Sigmoid colon (tissue), 7 donors: ENCODE results near the gene SEC62. TPM values are rescaled to one million over a fixed set of nuclear protein-coding genes. Genes with fewer than 3 reads are reported as not detected.

Experiments used
- DNase-seq: peaks from one replicate; pipeline ENCODE4 v3.0.0-alpha.2; 2019
- H3K27ac ChIP-seq, 4 donors: fragments of 200-600 bp; sonication (generic); one replicate each; pipeline ENCODE4 v1.5.1; 2016 to 2019; ENCODE audit warnings: mild to moderate bottlenecking in 1 of 4
- H3K27me3 ChIP-seq, 3 donors: fragments of 200-600 bp; sonication (generic); one replicate each; pipeline ENCODE4 v1.5.1; 2019; ENCODE audit warnings: mild to moderate bottlenecking in 1 of 3
- H3K36me3 ChIP-seq, 4 donors: fragments of 200-600 bp; sonication (generic); one replicate each; pipeline ENCODE4 v1.5.1; 2016 to 2019
- H3K4me1 ChIP-seq, 4 donors: fragments of 200-600 bp; sonication (generic); one replicate each; pipeline ENCODE4 v1.5.1; 2017 to 2019
- H3K4me3 ChIP-seq, 4 donors: fragments of 200-600 bp; sonication (generic); one replicate each; pipeline ENCODE4 v1.5.1; 2017 to 2019; ENCODE audit warnings: mild to moderate bottlenecking in 2 of 4, moderate library complexity in 1 of 4
- H3K9me3 ChIP-seq, 4 donors: fragments of 200-600 bp in 3 of 4; sonication (generic) in 3 of 4; one replicate each; pipeline versions ENCODE4 v1.5.1 to v1.6.1; 2013 to 2019
- EP300 ChIP-seq, 4 donors: sonication (generic); formaldehyde crosslinking; IDR thresholded peaks; one replicate each; pipeline ENCODE4 v1.6.1; 2017; ENCODE audit warnings: antibody characterized with exemption in 4 of 4
- POLR2A ChIP-seq, 2 donors: fragments of 450-650 bp; IDR thresholded peaks; one replicate each; pipeline ENCODE4 v1.6.1; 2016; ENCODE audit warnings: antibody characterized with exemption in 2 of 2, mild to moderate bottlenecking in 2 of 2, moderate library complexity in 2 of 2
- POLR2AphosphoS5 ChIP-seq, 4 donors: sonication (generic); formaldehyde crosslinking; IDR thresholded peaks; one replicate each; pipeline ENCODE4 v1.6.1; 2017; ENCODE audit warnings: antibody characterized with exemption in 4 of 4
- WGBS, 2 donors: extraction: QIAGEN DNeasy Blood & Tissue Kit; methylation state at CpG; one replicate each; pipeline ENCODE4 v1.1.7; 2013; 5-methylcytosine and 5-hydroxymethylcytosine counted together
- intact Hi-C: fragments of 100-400 bp; cut with DNase I; formaldehyde crosslinking; loops from one replicate; pipeline ENCODE4 v1.15.1; 2023
- polyA plus RNA-seq, 3 donors: library from polyadenylated mRNA; stranded (reverse); fragments of 200-250 nt; gene quantifications; one replicate each; pipeline ENCODE4 v1.2.3, GENCODE V29; 2013
- total RNA-seq, 4 donors: library from RNA; depleted of rRNA; stranded (reverse); fragments of >200 nt; gene quantifications; one replicate each; pipeline ENCODE4 v1.1.0, GENCODE V29; 2016
- TF ChIP-seq, protein P1 (sequence below), 4 experiments: fragments of 450-650 bp in 3 of 4; fragments of 200-600 bp in 1 of 4; IDR thresholded peaks; one replicate each; pipeline ENCODE4 v1.5.1; 2016 to 2019; ENCODE audit warnings: antibody characterized with exemption in 4 of 4, mild to moderate bottlenecking in 3 of 4, moderate library complexity in 2 of 4
- donor health status: healthy with polysubstance abuse.
- donor health status: Bipolar disorder and iron deficiency.
- donor health status: healthy.

The SEC62 gene
- total and polyA plus RNA-seq, 7 donors = 15.0 to 82.6 (median 77.7) TPM

GRCh38 chr3:169930843-169931242, 35.8 kb upstream of the SEC62 start:
- no peak for DNase-seq
- intact Hi-C loops = no loop called here
- WGBS, 2 donors = 93 to 99% methylated on average over 3 of the region's 3 CpGs
- TF ChIP-seq, protein P1, sequence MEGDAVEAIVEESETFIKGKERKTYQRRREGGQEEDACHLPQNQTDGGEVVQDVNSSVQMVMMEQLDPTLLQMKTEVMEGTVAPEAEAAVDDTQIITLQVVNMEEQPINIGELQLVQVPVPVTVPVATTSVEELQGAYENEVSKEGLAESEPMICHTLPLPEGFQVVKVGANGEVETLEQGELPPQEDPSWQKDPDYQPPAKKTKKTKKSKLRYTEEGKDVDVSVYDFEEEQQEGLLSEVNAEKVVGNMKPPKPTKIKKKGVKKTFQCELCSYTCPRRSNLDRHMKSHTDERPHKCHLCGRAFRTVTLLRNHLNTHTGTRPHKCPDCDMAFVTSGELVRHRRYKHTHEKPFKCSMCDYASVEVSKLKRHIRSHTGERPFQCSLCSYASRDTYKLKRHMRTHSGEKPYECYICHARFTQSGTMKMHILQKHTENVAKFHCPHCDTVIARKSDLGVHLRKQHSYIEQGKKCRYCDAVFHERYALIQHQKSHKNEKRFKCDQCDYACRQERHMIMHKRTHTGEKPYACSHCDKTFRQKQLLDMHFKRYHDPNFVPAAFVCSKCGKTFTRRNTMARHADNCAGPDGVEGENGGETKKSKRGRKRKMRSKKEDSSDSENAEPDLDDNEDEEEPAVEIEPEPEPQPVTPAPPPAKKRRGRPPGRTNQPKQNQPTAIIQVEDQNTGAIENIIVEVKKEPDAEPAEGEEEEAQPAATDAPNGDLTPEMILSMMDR (IDR thresholded peaks at IDR 0.05) = no peak
- TF ChIP-seq POLR2A (IDR thresholded peaks at IDR 0.05) (no peak), POLR2AphosphoS5 (IDR thresholded peaks at IDR 0.05) (no peak), EP300 (IDR thresholded peaks at IDR 0.05) (no peak)
- H3K4me1 ChIP-seq = no peaks in the 10 kb centered on the region
- no peak overlapping the region for H3K27ac ChIP-seq
- H3K27me3 ChIP-seq = no peaks in the 10 kb centered on the region
- no peaks in the 10 kb centered on the region for H3K9me3 ChIP-seq
- no peak overlapping the region for H3K4me3 ChIP-seq
- no peaks in the 10 kb centered on the region for H3K36me3 ChIP-seq

- Histone ChIP-seq H3K27me3 (no peaks in the 10 kb centered on the region), H3K4me1 (no peaks in the 10 kb centered on the region), H3K9me3 (no peaks in the 10 kb centered on the region), H3K27ac (no peak overlapping the region), H3K4me3 (no peak overlapping the region), H3K36me3 (no peaks in the 10 kb centered on the region)
- TF ChIP-seq, protein P1 (IDR thresholded peaks at IDR 0.05) = no peak
- TF ChIP-seq EP300 (IDR thresholded peaks at IDR 0.05) = no peak
- no peak for TF ChIP-seq POLR2AphosphoS5 (IDR thresholded peaks at IDR 0.05)
- no peak for TF ChIP-seq POLR2A (IDR thresholded peaks at IDR 0.05)
- intact Hi-C loops = no loop called here
- 72 to 91% methylated on average over 14 of the region's 14 CpGs for WGBS, 2 donors
- DNase-seq = no peak
These were observed 34.7 kb upstream of the SEC62 start for GRCh38 chr3:169931747-169932520.

- no peak overlapping the region for H3K27ac ChIP-seq
- no peaks in the 10 kb centered on the region for H3K27me3 ChIP-seq
- H3K36me3 ChIP-seq = no peaks in the 10 kb centered on the region
- TF ChIP-seq POLR2A (IDR thresholded peaks at IDR 0.05) = no peak
- TF ChIP-seq EP300 (IDR thresholded peaks at IDR 0.05) = no peak
- TF ChIP-seq POLR2AphosphoS5 (IDR thresholded peaks at IDR 0.05) = no peak
- TF ChIP-seq, protein P1 (IDR thresholded peaks at IDR 0.05) = no peak
- no peaks in the 10 kb centered on the region for H3K4me1 ChIP-seq
- no peaks in the 10 kb centered on the region for H3K9me3 ChIP-seq
- intact Hi-C loops = no loop called here
- no peak overlapping the region for H3K4me3 ChIP-seq
- DNase-seq = no peak
- 36 to 53% methylated on average over 1 of the region's 1 CpG for WGBS, 2 donors
These were observed 27.3 kb upstream of the SEC62 start for GRCh38 chr3:169939320-169939719.

DNA sequence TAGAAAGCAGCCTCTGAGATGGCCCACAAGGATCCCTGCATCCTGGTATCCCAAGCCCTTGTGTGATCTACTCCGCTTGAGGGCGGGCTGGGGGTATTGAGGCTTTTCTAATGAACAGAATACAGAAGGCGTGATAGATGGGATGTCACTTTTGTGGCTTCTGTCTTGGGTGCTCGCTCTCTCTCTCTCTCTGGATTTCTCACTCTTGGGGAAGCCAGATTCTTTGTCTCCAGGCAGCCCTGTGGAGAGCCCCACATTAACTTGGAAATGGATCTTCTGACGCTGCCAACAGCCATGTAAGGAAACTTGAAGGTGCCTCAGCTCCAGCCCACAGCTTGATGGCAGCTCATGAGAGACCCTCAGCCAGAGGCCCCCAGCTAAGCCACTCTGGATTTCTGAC, 26.9 kb upstream of the SEC62 start:
- Histone ChIP-seq H3K36me3 (no peaks in the 10 kb centered on the region), H3K9me3 (no peaks in the 10 kb centered on the region), H3K27ac (no peak overlapping the region), H3K4me1 (no peaks in the 10 kb centered on the region), H3K27me3 (no peaks in the 10 kb centered on the region), H3K4me3 (no peak overlapping the region)
- intact Hi-C loops = no loop called here
- TF ChIP-seq POLR2AphosphoS5 (IDR thresholded peaks at IDR 0.05) = no peak
- WGBS, 2 donors = 86 to 94% methylated on average over 5 of the region's 5 CpGs
- no peak for DNase-seq

GRCh38 chr3:169940470-169941181, 26.0 kb upstream of the SEC62 start:
- intact Hi-C loops = no loop called here

More at GRCh38 chr3:169940470-169941181, 26.0 kb upstream of the SEC62 start:
- DNase-seq = no peak
- Histone ChIP-seq H3K4me1 (no peaks in the 10 kb centered on the region), H3K27ac (no peak overlapping the region), H3K4me3 (no peak overlapping the region), H3K9me3 (no peaks in the 10 kb centered on the region), H3K27me3 (no peaks in the 10 kb centered on the region), H3K36me3 (no peaks in the 10 kb centered on the region)
- WGBS, 2 donors = 41 to 50% methylated on average over 6 of the region's 6 CpGs
- TF ChIP-seq, protein P1 (IDR thresholded peaks at IDR 0.05) = no peak
- no peak for TF ChIP-seq EP300 (IDR thresholded peaks at IDR 0.05)
